ENCODE results near the gene A4GALT.
"Not testable (repeated sequence)": the region's sequence is repeated elsewhere in the genome, so short reads cannot be mapped to it uniquely, and the experiment has no call there.

DNA sequence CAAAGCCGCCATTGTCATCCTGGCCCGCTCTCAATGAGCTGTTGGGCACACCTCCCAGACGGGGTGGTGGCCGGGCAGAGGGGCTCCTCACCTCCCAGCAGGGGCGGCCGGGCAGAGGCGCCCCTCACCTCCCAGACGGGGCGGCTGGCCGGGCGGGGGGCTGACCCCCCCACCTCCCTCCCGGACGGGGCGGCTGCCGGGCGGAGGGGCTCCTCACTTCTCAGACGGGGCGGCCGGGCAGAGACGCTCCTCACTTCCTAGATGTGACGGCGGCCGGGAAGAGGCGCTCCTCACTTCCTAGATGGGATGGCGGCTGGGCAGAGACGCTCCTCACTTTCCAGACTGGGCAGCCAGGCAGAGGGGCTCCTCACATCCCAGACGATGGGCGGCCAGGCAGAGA, 29.8 kb upstream of the A4GALT start:
- TF ChIP-seq, protein P1, sequence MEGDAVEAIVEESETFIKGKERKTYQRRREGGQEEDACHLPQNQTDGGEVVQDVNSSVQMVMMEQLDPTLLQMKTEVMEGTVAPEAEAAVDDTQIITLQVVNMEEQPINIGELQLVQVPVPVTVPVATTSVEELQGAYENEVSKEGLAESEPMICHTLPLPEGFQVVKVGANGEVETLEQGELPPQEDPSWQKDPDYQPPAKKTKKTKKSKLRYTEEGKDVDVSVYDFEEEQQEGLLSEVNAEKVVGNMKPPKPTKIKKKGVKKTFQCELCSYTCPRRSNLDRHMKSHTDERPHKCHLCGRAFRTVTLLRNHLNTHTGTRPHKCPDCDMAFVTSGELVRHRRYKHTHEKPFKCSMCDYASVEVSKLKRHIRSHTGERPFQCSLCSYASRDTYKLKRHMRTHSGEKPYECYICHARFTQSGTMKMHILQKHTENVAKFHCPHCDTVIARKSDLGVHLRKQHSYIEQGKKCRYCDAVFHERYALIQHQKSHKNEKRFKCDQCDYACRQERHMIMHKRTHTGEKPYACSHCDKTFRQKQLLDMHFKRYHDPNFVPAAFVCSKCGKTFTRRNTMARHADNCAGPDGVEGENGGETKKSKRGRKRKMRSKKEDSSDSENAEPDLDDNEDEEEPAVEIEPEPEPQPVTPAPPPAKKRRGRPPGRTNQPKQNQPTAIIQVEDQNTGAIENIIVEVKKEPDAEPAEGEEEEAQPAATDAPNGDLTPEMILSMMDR (conservative IDR thresholded peaks at IDR 0.05; ENCODE audit: low read length) = not testable (repeated sequence)
- not testable (repeated sequence) for TF ChIP-seq EZH2phosphoT487 (IDR thresholded peaks at IDR 0.05; ENCODE audit: borderline replicate concordance, low read depth, low read length)

All from OCI-LY7 (cell line).